OCI-LY7 (cell line): ENCODE measurements around the gene KRTAP4-4. TPM values are rescaled to one million over a fixed set of nuclear protein-coding genes. Genes with fewer than 3 reads are reported as not detected.

Source experiments
- BruUV-seq: library from RNA; stranded (reverse); fragments of 400-500 nt; replicated peaks from 2 replicates; lab custom pipeline; 2021; lab: Mats Ljungman, UMichigan
- CTCF ChIA-PET: fragments of 300-600 bp; sonication (Branson Sonifier 250); formaldehyde crosslinking; loops from one replicate; lab custom pipeline; 2022; ENCODE audit warnings: antibody characterized with exemption; ENCODE audit not compliant: unreplicated experiment; lab: Charles Lee
- POLR2A ChIA-PET: fragments of 300-600 bp; sonication (Branson Sonifier 250); formaldehyde crosslinking; loops from one replicate; lab custom pipeline; 2022; ENCODE audit warnings: antibody characterized with exemption; lab: Charles Lee
- DNase-seq: peaks from one replicate; pipeline ENCODE4 v3.0.0-alpha.2; 2015; ENCODE audit warnings: low spot score
- H2AFZ ChIP-seq: fragments of 200-600 bp; sonication (generic), shearing (Covaris generic); 2 replicates; pipeline ENCODE4 v1.6.1; 2014; ENCODE audit warnings: mild to moderate bottlenecking, antibody characterized with exemption, low read length, moderate library complexity
- H3K27ac ChIP-seq: fragments of 200-600 bp; sonication (generic); 2 replicates; pipeline ENCODE4 v1.5.1; 2014; ENCODE audit warnings: mixed run types, low read depth, mild to moderate bottlenecking, moderate library complexity, low read length, inconsistent platforms; ENCODE audit not compliant: poor library complexity, severe bottlenecking
- H3K36me3 ChIP-seq: fragments of 200-600 bp; sonication (generic); 2 replicates; pipeline ENCODE4 v1.6.1; 2014; ENCODE audit warnings: mild to moderate bottlenecking, antibody characterized with exemption, low read length, moderate library complexity, mixed read lengths; ENCODE audit not compliant: insufficient read depth
- H3K4me1 ChIP-seq: fragments of 200-600 bp; sonication (generic); 2 replicates; pipeline ENCODE4 v1.5.1; 2014; ENCODE audit warnings: mild to moderate bottlenecking, low read length; ENCODE audit not compliant: insufficient read depth, poor library complexity, severe bottlenecking
- H3K4me2 ChIP-seq: fragments of 200-600 bp; sonication (generic); 2 replicates; pipeline ENCODE4 v1.6.1; 2014; ENCODE audit warnings: mild to moderate bottlenecking, low read length
- H3K4me3 ChIP-seq: fragments of 200-600 bp; sonication (generic); 2 replicates; pipeline ENCODE4 v1.5.1; 2014; ENCODE audit warnings: mild to moderate bottlenecking, low read depth, low read length; ENCODE audit not compliant: poor library complexity, severe bottlenecking
- H3K79me2 ChIP-seq: fragments of 200-600 bp; sonication (generic); 2 replicates; pipeline ENCODE4 v1.6.1; 2016; ENCODE audit warnings: low read depth, mild to moderate bottlenecking, low read length, moderate library complexity, mixed read lengths; ENCODE audit not compliant: insufficient read depth
- H3K9me2 ChIP-seq: fragments of 200-600 bp; sonication (generic); 2 replicates; pipeline ENCODE4 v1.6.1; 2016; ENCODE audit warnings: mild to moderate bottlenecking, low read length, mixed read lengths; ENCODE audit not compliant: insufficient read depth
- H3K9me3 ChIP-seq: fragments of 200-600 bp; sonication (generic); 2 replicates; pipeline ENCODE4 v1.6.1; 2014; ENCODE audit warnings: mild to moderate bottlenecking, mixed run types, low read length, mixed read lengths
- H4K20me1 ChIP-seq: fragments of 200-600 bp; sonication (generic); 2 replicates; pipeline ENCODE4 v1.6.1; 2014; ENCODE audit warnings: mild to moderate bottlenecking, antibody characterized with exemption, low read length, moderate library complexity, mixed read lengths; ENCODE audit not compliant: insufficient read depth
- CTCF ChIP-seq: fragments of 200-600 bp; sonication (generic); conservative IDR thresholded peaks from 2 replicates; pipeline ENCODE4 v1.5.1; 2014; ENCODE audit warnings: mild to moderate bottlenecking, antibody characterized with exemption, low read length, moderate library complexity, mixed read lengths
- EZH2phosphoT487 ChIP-seq: fragments of 200-600 bp; sonication (generic); IDR thresholded peaks from 2 replicates; pipeline ENCODE4 v1.6.1; 2018; ENCODE audit warnings: low read depth, borderline replicate concordance, mild to moderate bottlenecking, mixed run types, antibody characterized with exemption, low read length, moderate library complexity, mixed read lengths
- intact Hi-C: fragments of 100-400 bp; cut with micrococcal nuclease; formaldehyde crosslinking; loops from one replicate; pipeline ENCODE4 v1.10.0; 2022; ENCODE audit not compliant: unreplicated experiment
- total RNA-seq, 2 experiments: library from RNA; depleted of rRNA in 1 of 2; stranded (reverse); fragments of >200 nt in 1 of 2; shearing (Covaris generic) in 1 of 2; gene quantifications; 2 replicates each; pipeline ENCODE4 v1.2.3, GENCODE V29; 2014 to 2022

The KRTAP4-4 gene
- total RNA-seq, 2 experiments from 2014 or later, result not detected

GRCh38 chr17:41133880-41134735 lies 26.4 kb downstream of the KRTAP4-4 start:
- intact Hi-C loops, result no loop called here
- POLR2A ChIA-PET, result interaction anchor here (1.2 kb wide), 1 partner anchor 10 kb away, joined by 3 read pairs; the partner anchor contains the start of gene KRTAP4-12
- no peak for DNase-seq
- no peaks in the 10 kb centered on the region for H3K9me3 ChIP-seq
- H3K36me3 ChIP-seq, result no peaks in the 10 kb centered on the region
- H3K4me3 ChIP-seq, result no peak overlapping the region
- no peaks in the 10 kb centered on the region for H4K20me1 ChIP-seq
- no peak overlapping the region for H3K4me2 ChIP-seq
- no peaks in the 10 kb centered on the region for H3K9me2 ChIP-seq
- no peaks in the 10 kb centered on the region for H3K4me1 ChIP-seq
- CTCF ChIA-PET, result no interaction called here
- BruUV-seq, result no TSS peak
- H3K27ac ChIP-seq, result no peak overlapping the region
- no peaks in the 10 kb centered on the region for H3K79me2 ChIP-seq
- TF ChIP-seq EZH2phosphoT487 (no peak), CTCF (no peak)
- H2AFZ ChIP-seq, result no peak overlapping the region

GRCh38 chr17:41131979-41132378 lies 28.6 kb downstream of the KRTAP4-4 start:
- Histone ChIP-seq H2AFZ (no peak overlapping the region), H3K9me2 (no peaks in the 10 kb centered on the region), H3K9me3 (no peaks in the 10 kb centered on the region), H3K4me1 (no peaks in the 10 kb centered on the region), H3K36me3 (no peaks in the 10 kb centered on the region), H3K27ac (no peak overlapping the region), H4K20me1 (no peaks in the 10 kb centered on the region), H3K4me3 (no peak overlapping the region), H3K4me2 (no peak overlapping the region), H3K79me2 (no peaks in the 10 kb centered on the region)
- POLR2A ChIA-PET, result no interaction called here
- no TSS peak for BruUV-seq
- DNase-seq, result no peak
- TF ChIP-seq CTCF (no peak), EZH2phosphoT487 (no peak)
- intact Hi-C loops, result no loop called here
- CTCF ChIA-PET, result no interaction called here

- no peak overlapping the region for H3K27ac ChIP-seq
- H3K9me2 ChIP-seq, result no peaks in the 10 kb centered on the region
- intact Hi-C loops, result no loop called here
- H3K4me2 ChIP-seq, result no peak overlapping the region
- H2AFZ ChIP-seq, result no peak overlapping the region
- no peak for DNase-seq
- no peaks in the 10 kb centered on the region for H4K20me1 ChIP-seq
- no peaks in the 10 kb centered on the region for H3K4me1 ChIP-seq
- no peaks in the 10 kb centered on the region for H3K79me2 ChIP-seq
- H3K4me3 ChIP-seq, result no peak overlapping the region
- 0 out of 2 replicates have a peak, but pooled peaks cover 1% of the 10 kb centered on the region for H3K9me3 ChIP-seq
- TF ChIP-seq EZH2phosphoT487 (no peak), CTCF (no peak)
- H3K36me3 ChIP-seq, result no peaks in the 10 kb centered on the region
- POLR2A ChIA-PET, result no interaction called here
- CTCF ChIA-PET, result no interaction called here
- BruUV-seq, result no TSS peak
These were observed 33.2 kb downstream of the KRTAP4-4 start for GRCh38 chr17:41127371-41127770.
